ENCODE data around the gene PLCH1.

GRCh38 chr3:155329513-155330048 lies 415.3 kb downstream of the PLCH1 start:
- no peak for TF ChIP-seq CTCF (conservative IDR thresholded peaks at IDR 0.05)
- no peak for TF ChIP-seq EZH2 (IDR thresholded peaks at IDR 0.05; ENCODE audit: low read depth)
